GM12878 (cell line): ENCODE data around the gene SELP. TPM values are rescaled to one million over a fixed set of nuclear protein-coding genes. Genes with fewer than 3 reads are reported as not detected.

ENCODE experiments used
- ATAC-seq: fragments of 200-7000 bp; cut with Tn5 transposase; 3 replicates; pipeline ENCODE4 v1.9.1; 2020; ENCODE audit warnings: mild to moderate bottlenecking, moderate library complexity
- BruUV-seq: library from RNA; stranded (reverse); fragments of 400-500 nt; replicated peaks from 2 replicates; lab custom pipeline; 2021; lab: Mats Ljungman, UMichigan
- CTCF ChIA-PET: fragments of 300-600 bp; sonication (Branson Sonifier 250); formaldehyde crosslinking; extraction: SDS; loops from one replicate; lab custom pipeline; 2021; ENCODE audit warnings: inconsistent platforms; lab: Yijun Ruan, JAX
- POLR2A ChIA-PET: fragments of 350-600 bp; formaldehyde crosslinking; extraction: SDS; loops from one replicate; lab custom pipeline; 2021; ENCODE audit warnings: inconsistent platforms; lab: Charles Lee
- RAD21 ChIA-PET: fragments of 300-600 bp; sonication (Branson Sonifier 250); formaldehyde crosslinking; loops from one replicate; lab custom pipeline; 2023; ENCODE audit warnings: antibody characterized with exemption; ENCODE audit not compliant: unreplicated experiment; lab: Charles Lee
- SMC1A ChIA-PET: fragments of 300-600 bp; sonication (Branson Sonifier 250); formaldehyde crosslinking; loops from one replicate; lab custom pipeline; 2023; ENCODE audit not compliant: unreplicated experiment, uncharacterized antibody; lab: Charles Lee
- DNase-seq: peaks from one replicate; pipeline ENCODE4 v3.0.0-alpha.2; 2011; ENCODE audit warnings: low read depth, low spot score
- FAIRE-seq: peaks from 3 replicates; lab custom pipeline; 2011; peaks lifted over from hg19 to GRCh38; lab: Jason Lieb, UNC
- H2AFZ ChIP-seq: 2 replicates; pipeline ENCODE4 v1.6.0; 2011; ENCODE audit warnings: low read depth, low read length, control low read depth; ENCODE audit not compliant: control insufficient read depth
- H3K27ac ChIP-seq: 2 replicates; pipeline ENCODE4 v1.5.1; 2011; ENCODE audit warnings: control low read depth; ENCODE audit not compliant: control insufficient read depth, insufficient read depth
- H3K27me3 ChIP-seq, 2 experiments: replicated peaks in 1 of 2; 2 replicates each; pipeline versions ENCODE4 v1.6.0 to v1.6.1; 2011; ENCODE audit warnings: low read length in 1 of 2; ENCODE audit not compliant: control insufficient read depth in 2 of 2, insufficient read depth in 2 of 2
- H3K36me3 ChIP-seq, 2 experiments: 2 replicates each; pipeline ENCODE4 v1.5.1; 2011; ENCODE audit warnings: low read length in 1 of 2; ENCODE audit not compliant: control insufficient read depth in 2 of 2, insufficient read depth in 2 of 2
- H3K4me1 ChIP-seq: 2 replicates; pipeline ENCODE4 v1.6.1; 2011; ENCODE audit warnings: mild to moderate bottlenecking, low read length, moderate library complexity, mixed read lengths; ENCODE audit not compliant: control insufficient read depth, insufficient read depth
- H3K4me2 ChIP-seq: 2 replicates; pipeline ENCODE4 v1.6.0; 2011; ENCODE audit warnings: control low read depth; ENCODE audit not compliant: control insufficient read depth, insufficient read depth
- H3K4me3 ChIP-seq: fragments of 200-600 bp; sonication (generic); 2 replicates; pipeline ENCODE4 v1.5.1; 2016
- H3K79me2 ChIP-seq: 2 replicates; pipeline ENCODE4 v1.6.0; 2011; ENCODE audit warnings: low read length; ENCODE audit not compliant: control insufficient read depth, insufficient read depth
- H3K9ac ChIP-seq: 2 replicates; pipeline ENCODE4 v1.8.0; 2011; ENCODE audit warnings: low read length, control low read depth, mixed read lengths; ENCODE audit not compliant: control insufficient read depth, insufficient read depth
- H3K9me3 ChIP-seq: replicated peaks from 3 replicates; pipeline ENCODE4 v1.5.1; 2011; ENCODE audit warnings: mild to moderate bottlenecking, low read length; ENCODE audit not compliant: control insufficient read depth, insufficient read depth
- H4K20me1 ChIP-seq: 2 replicates; pipeline ENCODE4 v1.6.0; 2011; ENCODE audit not compliant: control insufficient read depth, insufficient read depth
- ASH2L ChIP-seq: fragments of 300-600, 200-600 bp; sonication (generic); IDR thresholded peaks from 2 replicates; pipeline ENCODE4 v1.6.1; 2017; ENCODE audit warnings: low read depth, mild to moderate bottlenecking, borderline replicate concordance
- BHLHE40 ChIP-seq, 2 experiments: fragments of 450-650 bp in 1 of 2; IDR thresholded peaks; 2 replicates each; pipeline ENCODE4 v1.6.1; 2011 to 2017; ENCODE audit warnings: low read depth in 2 of 2, borderline replicate concordance in 1 of 2, improper control_type of control experiment in 1 of 2, low read length in 1 of 2, mild to moderate bottlenecking in 1 of 2
- MEF2A ChIP-seq: IDR thresholded peaks from 2 replicates; pipeline ENCODE4 v1.6.1; 2011; ENCODE audit warnings: low read depth, mild to moderate bottlenecking, low read length, moderate library complexity; ENCODE audit not compliant: insufficient read depth
- NFYB ChIP-seq: IDR thresholded peaks from 2 replicates; pipeline ENCODE4 v1.6.1; 2011; ENCODE audit warnings: low read depth, mild to moderate bottlenecking, low read length, improper control_type of control experiment, moderate library complexity; ENCODE audit not compliant: insufficient read depth
- SMARCA5 ChIP-seq: fragments of 450-650 bp; IDR thresholded peaks from 2 replicates; pipeline ENCODE4 v1.6.1; 2017; ENCODE audit warnings: mild to moderate bottlenecking
- SRF ChIP-seq, 2 experiments: IDR thresholded peaks; 2 replicates each; pipeline ENCODE4 v1.6.1; 2011; ENCODE audit warnings: low read depth in 2 of 2, low read length in 2 of 2, mild to moderate bottlenecking in 1 of 2, moderate library complexity in 1 of 2
- SUZ12 ChIP-seq: fragments of 200-600 bp; sonication (generic); IDR thresholded peaks from one replicate; pipeline ENCODE4 v1.6.1; 2018; ENCODE audit warnings: antibody characterized with exemption, mild to moderate bottlenecking; ENCODE audit not compliant: unreplicated experiment
- TBL1XR1 ChIP-seq: IDR thresholded peaks from 2 replicates; pipeline ENCODE4 v1.6.1; 2012; ENCODE audit warnings: low read depth, low read length, improper control_type of control experiment
- ZNF207 ChIP-seq: fragments of 450-650 bp; IDR thresholded peaks from 2 replicates; pipeline ENCODE4 v1.6.1; 2014; ENCODE audit warnings: antibody characterized with exemption, mild to moderate bottlenecking, borderline replicate concordance
- WGBS: methylation state at CpG from one replicate; pipeline ENCODE4 v1.1.6; 2016; ENCODE audit warnings: low lambda C conversion rate; ENCODE audit not compliant: insufficient replicate concordance, insufficient coverage; ENCODE audit errors: missing lambda C conversion rate; 5-methylcytosine and 5-hydroxymethylcytosine counted together
- in situ Hi-C: fragments of 300-500 bp; cut with MboI; formaldehyde crosslinking; loops from 9 replicates; pipeline ENCODE4 v1.14.3; 2018; ENCODE audit warnings: mixed read lengths
- intact Hi-C: fragments of 100-400 bp; cut with micrococcal nuclease; formaldehyde crosslinking; loops from one replicate; pipeline ENCODE4 v1.14.2; 2022; ENCODE audit not compliant: unreplicated experiment
- polyA plus RNA-seq, 11 experiments: library from polyadenylated mRNA; depleted of rRNA in 4 of 11; unstranded in 6 of 11; stranded (reverse) in 5 of 11; fragments of >200 nt; fragmentation: Nextera tagmentation in 4 of 11; fragmentation: Illumina TruSeq in 1 of 11; extraction: Ambion mirVana in 4 of 11; extraction: Trizol in 1 of 11; gene quantifications; 1 replicate in 1 of 11; 2 replicates in 10 of 11; pipeline versions ENCODE4 v1.2.1 to v1.2.3, GENCODE V29; 2011 to 2016; ENCODE audit warnings: inconsistent platforms in 2 of 11, missing spikeins in 2 of 11, low read depth in 1 of 11
- total RNA-seq, 4 experiments: library from RNA; depleted of rRNA in 3 of 4; stranded (reverse); fragments of >200 nt in 3 of 4; fragmentation: Illumina TruSeq in 1 of 4; extraction: Trizol in 1 of 4; gene quantifications; 2 replicates each; pipeline versions ENCODE4 v1.2.1 to v1.2.3, GENCODE V29; 2013 to 2021

SELP gene
- total and polyA plus RNA-seq, 10 of the 15 experiments (the other 5 are each of a cell fraction or from before 2014, with no cell fraction given), result 0.04 to 0.23 (median 0.06) TPM; not detected in 7

GRCh38 chr1:169630006-169630405 is at the start of gene SELP (continued):
- TF ChIP-seq MEF2A, result no peak

- peak overlapping the region; percentile 76 for H3K27ac ChIP-seq
- ATAC-seq, result no peak
Measured at GRCh38 chr1:169679692-169680091, 49.8 kb upstream of the SELP start.

More at GRCh38 chr1:169679692-169680091, 49.8 kb upstream of the SELP start:
- DNase-seq (no peak), FAIRE-seq (no peak)
- no peak overlapping the region for H3K4me2 ChIP-seq
- no peak for TF ChIP-seq MEF2A
- no peak for TF ChIP-seq ZNF207
- TF ChIP-seq NFYB, result no peak
- no peak for TF ChIP-seq TBL1XR1
- TF ChIP-seq SRF (IDR thresholded peaks at IDR 0.05; ENCODE audit: low read depth in 2 of 2, low read length in 2 of 2), result no peak
- TF ChIP-seq SMARCA5, result no peak
- no peak for TF ChIP-seq ASH2L
- no peak for TF ChIP-seq BHLHE40 (IDR thresholded peaks at IDR 0.05; ENCODE audit: borderline replicate concordance in 1 of 2, low read depth in 2 of 2, low read length in 1 of 2)
- TF ChIP-seq SUZ12, result no peak
- intact Hi-C loops (loop anchor here (2.0 kb wide), 1 partner anchor 17 kb away; no protein-coding TSS in a partner anchor), in situ Hi-C loops (no loop called here)
- RAD21 ChIA-PET, result interaction anchor here (2.7 to 6.0 kb wide), 4 partner anchors 12 to 78 kb away, joined by 15 to 71 read pairs (median 17); no protein-coding TSS in a partner anchor
- H3K36me3 ChIP-seq, result no peaks in the 10 kb centered on the region
- H3K9me3 ChIP-seq, result no peaks in the 10 kb centered on the region; the same call in 2 of the 3 replicates
- SMC1A ChIA-PET, result interaction anchor here (0.8 to 11.1 kb wide), 6 partner anchors 9 to 77 kb away, joined by 3 to 176 read pairs (median 6); no protein-coding TSS in a partner anchor
- POLR2A ChIA-PET, result interaction anchor here (5.8 kb wide), 1 partner anchor 14 kb away, joined by 64 read pairs; no protein-coding TSS in a partner anchor
- H3K4me1 ChIP-seq, result peaks cover 49% of the 10 kb centered on the region
- 84% methylated on average over 3 of the region's 3 CpGs for WGBS
- H3K9ac ChIP-seq, result no peak overlapping the region
- H3K79me2 ChIP-seq, result no peaks in the 10 kb centered on the region
- no peaks in the 10 kb centered on the region for H4K20me1 ChIP-seq
- CTCF ChIA-PET, result interaction anchor here (1.3 to 9.7 kb wide), 6 partner anchors 15 to 84 kb away, joined by 3 to 125 read pairs (median 8); no protein-coding TSS in a partner anchor
- H3K27me3 ChIP-seq, result no peaks in the 10 kb centered on the region
- no TSS peak for BruUV-seq
- H2AFZ ChIP-seq, result peak overlapping the region; percentile 13; the same call in 1 of the 2 replicates
- no peak overlapping the region for H3K4me3 ChIP-seq
